T-helper 1 cell treated with Interleukin-12 subunit alpha and Interleukin-12 subunit beta and Interleukin-4 antibody, amounts not matched to agents 30 μg/mL and 1 μg/mL, for 36 hours (primary cell): Measurements from ENCODE around the gene C14orf119.

ENCODE experiments used
- H3K27ac Mint-ChIP-seq: one replicate; pipeline ENCODE4 v1.8.0; 2021; ENCODE audit warnings: mild to moderate bottlenecking, mixed read lengths
- H3K27me3 Mint-ChIP-seq: one replicate; pipeline ENCODE4 v1.8.0; 2021; ENCODE audit warnings: low read depth, mixed read lengths
- H3K36me3 Mint-ChIP-seq: one replicate; pipeline ENCODE4 v1.8.0; 2021; ENCODE audit warnings: low read depth, mixed read lengths
- H3K4me1 Mint-ChIP-seq: one replicate; pipeline ENCODE4 v1.8.0; 2021; ENCODE audit warnings: low read depth, mixed read lengths
- H3K4me3 Mint-ChIP-seq: one replicate; pipeline ENCODE4 v1.8.0; 2021; ENCODE audit warnings: mild to moderate bottlenecking, moderate library complexity, mixed read lengths
- H3K9me3 Mint-ChIP-seq: one replicate; pipeline ENCODE4 v1.8.0; 2021; ENCODE audit warnings: mixed read lengths

Gene C14orf119

GRCh38 chr14:23095196-23096108 is at the start of gene C14orf119:
Gene C14orf119 (plus strand): TSS chr14:23095505. CDS start chr14:23097659, 2,154 bp downstream.
- no peak within 1 kb of the TSS for H3K4me3 Mint-ChIP-seq
- no peaks in the 10 kb centered on the region for H3K9me3 Mint-ChIP-seq
- H3K27me3 Mint-ChIP-seq = no peaks in the 10 kb centered on the region
- H3K27ac Mint-ChIP-seq = no peak within 1 kb of the TSS
- peaks cover 21% of the 10 kb centered on the region for H3K36me3 Mint-ChIP-seq
- peaks cover 25% of the 10 kb centered on the region for H3K4me1 Mint-ChIP-seq

GRCh38 chr14:23047034-23047634 is 48.2 kb upstream of the C14orf119 start:
- H3K9me3 Mint-ChIP-seq = no peaks in the 10 kb centered on the region
- no peak overlapping the region for H3K4me3 Mint-ChIP-seq
- no peaks in the 10 kb centered on the region for H3K4me1 Mint-ChIP-seq
- no peak overlapping the region for H3K27ac Mint-ChIP-seq
- no peaks in the 10 kb centered on the region for H3K27me3 Mint-ChIP-seq
- no peaks in the 10 kb centered on the region for H3K36me3 Mint-ChIP-seq

GRCh38 chr14:23047751-23048693 is 47.3 kb upstream of the C14orf119 start:
- no peaks in the 10 kb centered on the region for H3K9me3 Mint-ChIP-seq
- no peaks in the 10 kb centered on the region for H3K4me1 Mint-ChIP-seq
- no peaks in the 10 kb centered on the region for H3K27me3 Mint-ChIP-seq
- H3K27ac Mint-ChIP-seq = no peak overlapping the region
- no peak overlapping the region for H3K4me3 Mint-ChIP-seq
- H3K36me3 Mint-ChIP-seq = no peaks in the 10 kb centered on the region

GRCh38 chr14:23049011-23049410 is 46.3 kb upstream of the C14orf119 start:
- H3K27me3 Mint-ChIP-seq = no peaks in the 10 kb centered on the region

GRCh38 chr14:23051141-23052057 is 43.9 kb upstream of the C14orf119 start:
- H3K9me3 Mint-ChIP-seq = no peaks in the 10 kb centered on the region
- H3K4me3 Mint-ChIP-seq = no peak overlapping the region
- H3K4me1 Mint-ChIP-seq = peaks cover 5% of the 10 kb centered on the region
- peaks cover 7% of the 10 kb centered on the region for H3K27me3 Mint-ChIP-seq
- no peak overlapping the region for H3K27ac Mint-ChIP-seq
- H3K36me3 Mint-ChIP-seq = no peaks in the 10 kb centered on the region

More at GRCh38 chr14:23049011-23049410, 46.3 kb upstream of the C14orf119 start:
- Mint-ChIP-seq H3K36me3 (no peaks in the 10 kb centered on the region), H3K4me3 (no peak overlapping the region), H3K27ac (no peak overlapping the region), H3K9me3 (no peaks in the 10 kb centered on the region), H3K4me1 (no peaks in the 10 kb centered on the region)

GRCh38 chr14:23052182-23052623 is 43.1 kb upstream of the C14orf119 start:
- no peak overlapping the region for H3K27ac Mint-ChIP-seq
- H3K36me3 Mint-ChIP-seq = no peaks in the 10 kb centered on the region
- H3K9me3 Mint-ChIP-seq = no peaks in the 10 kb centered on the region
- no peak overlapping the region for H3K4me3 Mint-ChIP-seq
- peaks cover 12% of the 10 kb centered on the region for H3K27me3 Mint-ChIP-seq
- peaks cover 10% of the 10 kb centered on the region for H3K4me1 Mint-ChIP-seq

GRCh38 chr14:23052671-23053070 is 42.6 kb upstream of the C14orf119 start:
- Mint-ChIP-seq H3K36me3 (no peaks in the 10 kb centered on the region), H3K4me1 (peaks cover 10% of the 10 kb centered on the region), H3K27me3 (peaks cover 12% of the 10 kb centered on the region), H3K9me3 (no peaks in the 10 kb centered on the region), H3K4me3 (no peak overlapping the region), H3K27ac (no peak overlapping the region)

GRCh38 chr14:23053426-23053825 is 41.9 kb upstream of the C14orf119 start:
- peaks cover 12% of the 10 kb centered on the region for H3K27me3 Mint-ChIP-seq
- H3K4me1 Mint-ChIP-seq = peaks cover 16% of the 10 kb centered on the region
- no peak overlapping the region for H3K4me3 Mint-ChIP-seq

GRCh38 chr14:23054000-23054811 is 41.1 kb upstream of the C14orf119 start:
- Mint-ChIP-seq H3K36me3 (peaks cover 7% of the 10 kb centered on the region), H3K4me3 (peak overlapping the region; percentile 45), H3K4me1 (peaks cover 17% of the 10 kb centered on the region), H3K9me3 (no peaks in the 10 kb centered on the region), H3K27ac (no peak overlapping the region), H3K27me3 (peaks cover 12% of the 10 kb centered on the region)

More at GRCh38 chr14:23053426-23053825, 41.9 kb upstream of the C14orf119 start:
- Mint-ChIP-seq H3K9me3 (no peaks in the 10 kb centered on the region), H3K36me3 (peaks cover 5% of the 10 kb centered on the region), H3K27ac (no peak overlapping the region)

- Mint-ChIP-seq H3K36me3 (peaks cover 12% of the 10 kb centered on the region), H3K4me3 (no peak overlapping the region), H3K9me3 (no peaks in the 10 kb centered on the region), H3K4me1 (peaks cover 19% of the 10 kb centered on the region), H3K27ac (no peak overlapping the region), H3K27me3 (peaks cover 12% of the 10 kb centered on the region)
Observed at GRCh38 chr14:23055147-23055550, 40.2 kb upstream of the C14orf119 start.

- no peaks in the 10 kb centered on the region for H3K9me3 Mint-ChIP-seq
- peaks cover 12% of the 10 kb centered on the region for H3K27me3 Mint-ChIP-seq
- peaks cover 19% of the 10 kb centered on the region for H3K4me1 Mint-ChIP-seq
- H3K36me3 Mint-ChIP-seq = peaks cover 12% of the 10 kb centered on the region
- H3K27ac Mint-ChIP-seq = no peak overlapping the region
- H3K4me3 Mint-ChIP-seq = peak overlapping the region; percentile 80
Observed at GRCh38 chr14:23055621-23056144, 39.6 kb upstream of the C14orf119 start.

GRCh38 chr14:23056145-23056955 is 39.0 kb upstream of the C14orf119 start:
- Mint-ChIP-seq H3K4me3 (peak overlapping the region; percentile 88), H3K27me3 (peaks cover 12% of the 10 kb centered on the region), H3K4me1 (peaks cover 19% of the 10 kb centered on the region), H3K27ac (peak overlapping the region; percentile 73), H3K9me3 (no peaks in the 10 kb centered on the region), H3K36me3 (peaks cover 17% of the 10 kb centered on the region)
